ENCODE data around the gene INPP5A. TPM values are rescaled to one million over a fixed set of nuclear protein-coding genes. Genes with fewer than 3 reads are reported as not detected.

The INPP5A gene
- total and polyA plus RNA-seq, 7 donors = 17.6 to 132 (median 100) TPM

DNA sequence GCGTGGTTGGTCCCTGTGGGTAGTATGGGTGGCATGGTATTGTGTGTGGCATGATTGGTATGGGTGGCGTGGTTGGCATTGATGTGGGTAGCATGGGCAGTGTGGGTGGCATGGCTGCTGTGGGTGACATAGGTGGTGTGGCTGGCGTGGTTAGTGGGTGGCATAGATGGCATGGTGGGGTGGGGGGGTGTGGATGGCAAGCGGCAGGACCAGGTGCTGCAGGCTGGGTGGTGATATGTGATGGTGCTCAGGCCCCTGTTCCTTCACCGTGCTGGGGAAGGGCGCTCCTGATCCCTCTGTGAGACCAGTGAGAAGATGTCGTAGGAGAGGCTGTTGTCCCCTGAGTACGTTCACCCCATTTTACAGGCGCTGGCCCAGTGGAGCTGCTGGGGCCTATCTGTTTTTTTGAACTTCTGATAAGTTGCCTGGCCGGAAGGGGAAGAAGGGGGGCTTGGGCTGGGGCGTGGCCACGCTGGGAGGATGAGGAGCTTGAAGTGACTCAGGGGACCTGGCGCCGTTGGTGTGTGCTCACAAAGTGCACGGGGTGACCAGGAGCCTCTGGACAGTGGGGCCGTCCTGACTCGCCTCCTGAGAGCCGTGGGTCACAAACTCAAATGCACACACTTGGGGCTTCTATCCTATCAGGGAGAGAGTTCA is 17.5 kb downstream of the INPP5A start:
- TF ChIP-seq, protein P1, sequence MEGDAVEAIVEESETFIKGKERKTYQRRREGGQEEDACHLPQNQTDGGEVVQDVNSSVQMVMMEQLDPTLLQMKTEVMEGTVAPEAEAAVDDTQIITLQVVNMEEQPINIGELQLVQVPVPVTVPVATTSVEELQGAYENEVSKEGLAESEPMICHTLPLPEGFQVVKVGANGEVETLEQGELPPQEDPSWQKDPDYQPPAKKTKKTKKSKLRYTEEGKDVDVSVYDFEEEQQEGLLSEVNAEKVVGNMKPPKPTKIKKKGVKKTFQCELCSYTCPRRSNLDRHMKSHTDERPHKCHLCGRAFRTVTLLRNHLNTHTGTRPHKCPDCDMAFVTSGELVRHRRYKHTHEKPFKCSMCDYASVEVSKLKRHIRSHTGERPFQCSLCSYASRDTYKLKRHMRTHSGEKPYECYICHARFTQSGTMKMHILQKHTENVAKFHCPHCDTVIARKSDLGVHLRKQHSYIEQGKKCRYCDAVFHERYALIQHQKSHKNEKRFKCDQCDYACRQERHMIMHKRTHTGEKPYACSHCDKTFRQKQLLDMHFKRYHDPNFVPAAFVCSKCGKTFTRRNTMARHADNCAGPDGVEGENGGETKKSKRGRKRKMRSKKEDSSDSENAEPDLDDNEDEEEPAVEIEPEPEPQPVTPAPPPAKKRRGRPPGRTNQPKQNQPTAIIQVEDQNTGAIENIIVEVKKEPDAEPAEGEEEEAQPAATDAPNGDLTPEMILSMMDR (IDR thresholded peaks at IDR 0.05) = no peak
- TF ChIP-seq EP300 (IDR thresholded peaks at IDR 0.05) = no peak
- TF ChIP-seq POLR2A (IDR thresholded peaks at IDR 0.05) = no peak
- TF ChIP-seq POLR2AphosphoS5 (IDR thresholded peaks at IDR 0.05) = no peak
- H3K4me1 ChIP-seq = peaks cover 0 to 69% (median 62%) of the 10 kb centered on the region in 4 donors
- H3K4me3 ChIP-seq = no peak overlapping the region
- H3K27ac ChIP-seq = no peak overlapping the region
- peak; percentile 64 for DNase-seq
- intact Hi-C loops (cut with DNase I) = no loop called here
- no peaks in the 10 kb centered on the region for H3K9me3 ChIP-seq
- no peaks in the 10 kb centered on the region for H3K36me3 ChIP-seq
- no peaks in the 10 kb centered on the region for H3K27me3 ChIP-seq
- 62 to 87% methylated on average over 18 of the region's 18 CpGs for WGBS, 2 donors

DNA sequence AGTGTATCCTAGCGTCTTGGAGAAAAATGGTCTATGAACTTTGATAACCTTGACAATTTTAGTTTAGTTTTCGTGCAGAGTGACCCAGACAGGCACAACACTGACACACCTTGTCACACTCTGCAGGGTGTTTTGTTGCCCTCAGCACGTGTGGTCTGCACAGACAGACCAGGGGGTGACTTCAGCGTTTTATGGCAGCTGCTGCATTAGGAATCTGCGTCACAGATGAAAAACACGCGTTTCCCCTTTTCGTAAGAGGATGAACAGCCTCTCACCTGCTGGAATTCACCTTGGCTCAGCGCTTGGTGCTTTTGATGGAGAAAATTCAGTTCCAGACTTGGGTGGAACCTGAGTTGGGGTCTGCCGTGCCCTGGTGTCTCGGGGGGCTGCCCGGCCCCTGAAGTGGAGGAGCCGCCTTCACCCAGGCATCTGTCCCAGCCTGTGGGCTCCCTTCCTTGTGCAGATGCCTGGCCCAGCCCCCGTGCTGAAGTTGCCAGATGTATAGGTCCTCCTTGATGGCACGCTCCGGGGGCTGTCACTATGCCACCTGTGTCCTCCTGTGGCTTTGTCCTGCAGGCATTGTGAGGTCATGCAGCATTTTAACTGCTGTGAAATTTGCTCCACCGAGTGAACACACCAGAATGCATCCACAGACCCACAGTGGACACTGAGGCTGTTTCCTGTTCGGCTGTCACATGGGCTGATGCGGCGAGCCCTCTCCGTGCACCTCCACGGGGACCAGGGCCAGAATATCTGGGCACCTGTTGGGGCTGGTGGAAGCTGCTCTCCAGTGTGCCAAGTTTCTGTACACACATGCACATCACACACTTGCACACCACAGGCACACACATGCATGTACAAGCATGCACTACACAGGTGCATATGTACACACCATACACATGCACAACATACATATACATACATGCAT is 18.3 kb downstream of the INPP5A start:
- Histone ChIP-seq H3K36me3 (no peaks in the 10 kb centered on the region), H3K4me1 (peaks cover 0 to 69% (median 61%) of the 10 kb centered on the region in 4 donors), H3K27me3 (no peaks in the 10 kb centered on the region), H3K9me3 (no peaks in the 10 kb centered on the region), H3K4me3 (no peak overlapping the region), H3K27ac (peak overlapping the region in 1 of 4 donors; percentile 25)
- peak; percentile 50 for DNase-seq
- WGBS, 2 donors = 76 to 87% methylated on average over 22 of the region's 22 CpGs
- TF ChIP-seq POLR2AphosphoS5 (IDR thresholded peaks at IDR 0.05) = no peak
- intact Hi-C loops (cut with DNase I) = no loop called here

DNA sequence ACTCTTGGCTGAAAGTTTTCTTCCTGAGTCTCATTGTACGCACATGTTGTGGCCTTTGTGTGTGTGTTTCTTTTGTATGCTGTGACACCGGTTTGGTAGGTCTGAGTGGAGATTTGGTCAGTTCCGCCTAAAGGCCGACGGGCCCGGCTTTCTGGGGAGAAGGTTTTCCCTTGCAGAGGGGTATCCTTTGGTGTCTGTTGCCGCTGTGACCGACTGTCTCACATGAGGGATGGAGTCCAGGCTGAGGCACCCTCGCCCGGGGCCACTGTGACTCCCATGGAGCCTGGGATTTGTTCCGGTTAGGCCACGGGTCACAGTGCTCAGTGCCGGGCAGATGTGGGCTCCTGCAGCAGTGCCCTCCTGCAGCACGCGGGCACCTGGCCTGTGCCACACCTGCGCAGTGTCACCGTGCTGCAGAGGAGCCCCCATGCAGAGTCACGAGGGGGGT is 19.4 kb downstream of the INPP5A start:
- TF ChIP-seq EP300 (IDR thresholded peaks at IDR 0.05) = no peak
- TF ChIP-seq POLR2A (IDR thresholded peaks at IDR 0.05) = no peak
- TF ChIP-seq, protein P1 (IDR thresholded peaks at IDR 0.05) = no peak
- no peak for TF ChIP-seq POLR2AphosphoS5 (IDR thresholded peaks at IDR 0.05)
- H3K4me1 ChIP-seq = peaks cover 0 to 61% (median 55%) of the 10 kb centered on the region in 4 donors
- no peaks in the 10 kb centered on the region for H3K36me3 ChIP-seq
- DNase-seq = peak; percentile 63
- WGBS, 2 donors = 93 to 95% methylated on average over 18 of the region's 18 CpGs
- no peaks in the 10 kb centered on the region for H3K27me3 ChIP-seq
- no peak overlapping the region for H3K4me3 ChIP-seq
- H3K9me3 ChIP-seq = no peaks in the 10 kb centered on the region
- intact Hi-C loops (cut with DNase I) = no loop called here
- H3K27ac ChIP-seq = no peak overlapping the region

DNA sequence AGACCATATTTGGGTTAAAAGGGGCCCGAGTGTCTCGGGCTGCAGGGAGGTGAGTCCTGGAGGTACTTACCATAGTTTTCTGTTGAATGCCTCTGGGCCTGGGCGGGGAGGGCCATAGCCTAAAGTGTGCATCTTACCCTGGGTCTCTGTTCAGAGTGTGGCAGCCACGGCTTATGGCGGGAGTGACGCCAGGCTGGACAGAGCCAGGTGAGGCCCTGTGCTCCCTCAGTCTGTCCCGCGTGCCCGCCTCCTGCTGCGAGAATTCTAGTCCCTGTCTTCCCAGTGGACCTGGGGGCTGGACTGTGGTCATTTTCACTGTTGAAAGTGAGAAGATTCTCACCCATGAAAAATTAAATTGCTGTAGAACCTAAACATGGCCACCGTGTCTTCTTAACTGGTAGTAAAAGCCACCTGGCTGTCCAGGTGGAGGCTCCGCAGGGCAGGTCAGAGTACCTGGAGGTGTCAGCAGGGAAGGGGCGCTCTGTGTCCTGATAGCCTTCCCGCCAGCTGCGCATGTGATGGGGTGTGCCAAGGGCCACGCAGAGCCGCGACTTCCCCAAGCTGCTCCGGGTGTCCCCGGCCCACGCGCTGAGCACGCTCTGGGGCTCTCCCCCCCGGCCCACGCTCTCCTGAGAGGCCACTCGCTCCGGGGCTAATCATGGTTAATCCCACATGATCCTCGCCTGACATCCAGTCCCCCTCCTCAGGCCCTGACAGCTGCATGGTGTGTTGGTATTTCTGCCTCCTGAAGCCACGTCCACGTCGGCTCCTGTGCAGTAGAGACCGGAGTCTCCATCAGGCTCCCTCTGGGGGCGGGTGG is 20.3 kb downstream of the INPP5A start:
- Histone ChIP-seq H3K4me1 (peaks cover 0 to 69% (median 63%) of the 10 kb centered on the region in 4 donors), H3K36me3 (no peaks in the 10 kb centered on the region), H3K27ac (no peak overlapping the region), H3K9me3 (no peaks in the 10 kb centered on the region), H3K27me3 (no peaks in the 10 kb centered on the region), H3K4me3 (no peak overlapping the region)
- TF ChIP-seq POLR2A (IDR thresholded peaks at IDR 0.05) = no peak
- TF ChIP-seq EP300 (IDR thresholded peaks at IDR 0.05) = no peak
- no peak for TF ChIP-seq POLR2AphosphoS5 (IDR thresholded peaks at IDR 0.05)
- intact Hi-C loops (cut with DNase I) = no loop called here
- DNase-seq = peak; percentile 50
- 88 to 93% methylated on average over 33 of the region's 33 CpGs for WGBS, 2 donors

DNA sequence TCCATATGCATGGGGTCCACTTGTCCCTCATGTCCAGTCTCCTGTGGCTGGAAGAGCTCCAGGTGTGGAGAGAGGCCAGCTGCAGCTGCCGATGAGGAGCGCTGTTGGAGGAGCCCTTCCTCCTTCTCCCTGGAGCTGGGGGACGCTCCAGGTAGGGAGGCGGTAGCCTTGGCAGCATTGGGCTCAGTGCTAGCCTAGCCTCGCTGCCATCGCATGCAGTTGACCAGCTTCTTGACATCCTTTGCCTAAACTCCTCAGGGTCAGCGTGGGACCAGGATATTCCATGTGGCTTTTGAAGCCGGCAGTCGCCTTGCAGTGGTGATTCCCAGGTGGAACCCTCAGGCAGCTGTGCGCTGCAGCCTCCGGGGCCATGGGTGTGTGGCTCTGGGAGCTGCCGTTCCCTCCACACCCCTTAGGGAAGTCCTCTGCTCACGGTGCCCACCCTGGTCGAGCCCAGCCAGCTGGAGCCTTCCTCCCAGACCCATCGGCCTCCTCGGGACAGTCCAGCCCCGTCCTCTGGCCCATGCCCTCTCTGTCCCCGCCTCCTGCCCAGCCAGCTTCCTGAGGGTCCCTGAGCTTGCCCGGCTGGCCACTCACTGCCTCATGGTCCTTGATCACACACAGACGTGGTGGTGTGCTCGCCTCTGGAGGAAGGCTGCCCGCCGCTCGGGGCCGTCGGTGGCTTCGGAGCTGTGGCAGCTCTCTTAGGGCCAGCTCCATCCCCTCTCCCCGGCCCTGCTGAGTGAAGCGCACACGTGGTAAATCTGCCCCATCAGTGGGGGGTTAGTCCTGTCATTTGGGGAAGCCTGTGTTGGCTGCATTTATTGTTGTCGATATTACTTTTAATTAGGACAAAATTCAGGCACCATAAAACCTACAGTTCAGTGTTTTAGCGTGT is 21.2 kb downstream of the INPP5A start:
- H3K27me3 ChIP-seq = no peaks in the 10 kb centered on the region
- no peaks in the 10 kb centered on the region for H3K9me3 ChIP-seq
- 92 to 94% methylated on average over 32 of the region's 32 CpGs for WGBS, 2 donors
- peak overlapping the region in 1 of 4 donors; percentile 67 for H3K27ac ChIP-seq
- no peak overlapping the region for H3K4me3 ChIP-seq
- H3K36me3 ChIP-seq = no peaks in the 10 kb centered on the region
- H3K4me1 ChIP-seq = peaks cover 0 to 78% (median 71%) of the 10 kb centered on the region in 4 donors
- TF ChIP-seq EP300 (IDR thresholded peaks at IDR 0.05) = no peak
- TF ChIP-seq POLR2AphosphoS5 (IDR thresholded peaks at IDR 0.05) = no peak
- TF ChIP-seq, protein P1 (IDR thresholded peaks at IDR 0.05) = no peak
- peak; percentile 52 for DNase-seq
- intact Hi-C loops (cut with DNase I) = no loop called here

Measured in sigmoid colon (tissue), 7 donors.